RWPE1 (cell line): ENCODE data around the gene PHOX2B.
"Not testable (repeated sequence)": the region's sequence is repeated elsewhere in the genome, so short reads cannot be mapped to it uniquely, and the experiment has no call there.

ENCODE experiments used
- CTCF ChIA-PET: fragments of 350-600 bp; sonication (Branson Sonifier 250); formaldehyde crosslinking; extraction: SDS; loops from one replicate; lab custom pipeline; 2021; lab: Yijun Ruan, JAX
- POLR2A ChIA-PET: fragments of 400-600 bp; formaldehyde crosslinking; extraction: SDS; loops from one replicate; lab custom pipeline; 2020; ENCODE audit warnings: antibody characterized with exemption; ENCODE audit not compliant: low non-redundant PET; lab: Yijun Ruan, JAX
- DNase-seq: peaks from one replicate; pipeline ENCODE4 v3.0.0; 2012; ENCODE audit warnings: low spot score
- H3K27ac ChIP-seq: fragments of 450-650 bp; 2 replicates; pipeline ENCODE4 v1.5.1; 2017
- CTCF ChIP-seq: fragments of 450-650 bp; conservative IDR thresholded peaks from 2 replicates; pipeline ENCODE4 v1.5.1; 2017; ENCODE audit warnings: low read depth, mild to moderate bottlenecking

Gene PHOX2B

DNA sequence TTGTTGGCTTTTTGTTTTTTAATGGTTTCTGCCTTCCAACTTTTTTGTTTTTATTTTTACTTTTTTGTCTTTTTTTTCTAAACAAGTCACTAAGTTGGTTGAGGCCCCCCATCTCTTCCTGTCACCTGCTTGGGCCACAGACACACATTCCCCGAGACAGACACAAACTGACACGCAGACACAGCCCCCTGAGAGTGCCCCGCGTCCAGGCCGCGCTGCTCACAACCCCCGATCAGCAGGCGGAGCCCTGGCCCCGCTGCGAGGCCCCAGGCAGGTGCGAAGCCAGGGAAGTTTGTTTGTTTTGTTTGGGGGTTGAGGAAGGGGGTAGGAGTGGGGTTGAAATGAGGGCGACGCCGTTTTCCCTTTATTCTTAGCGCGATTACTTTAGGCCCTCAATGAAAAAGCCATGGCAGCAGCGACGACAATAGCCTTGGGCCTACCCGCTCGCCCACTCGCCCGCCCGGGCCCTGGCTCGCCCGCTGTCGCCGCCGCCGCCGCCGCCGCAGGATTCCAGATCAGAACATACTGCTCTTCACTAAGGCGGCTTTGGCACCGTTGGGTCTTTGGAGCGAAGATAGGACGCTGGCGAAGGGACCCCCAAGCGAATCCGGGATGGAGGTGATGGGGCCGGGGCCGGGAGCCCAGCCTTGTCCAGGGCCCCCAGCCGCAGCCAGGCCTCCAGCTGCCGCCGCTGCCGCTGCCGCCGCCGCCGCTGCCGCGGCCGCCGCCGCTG, 3.1 kb downstream of the PHOX2B start:
- no peak for TF ChIP-seq CTCF
- POLR2A ChIA-PET, result no interaction called here
- DNase-seq, result no peak
- H3K27ac ChIP-seq, result no peak overlapping the region
- CTCF ChIA-PET, result no interaction called here

GRCh38 chr4:41744572-41745291, 3.8 kb downstream of the PHOX2B start:
- H3K27ac ChIP-seq, result no peak overlapping the region
- ChIA-PET CTCF (no interaction called here), POLR2A (no interaction called here)
- DNase-seq, result no peak
- TF ChIP-seq CTCF, result no peak

GRCh38 chr4:41741354-41741753, 7.2 kb downstream of the PHOX2B start:
- ChIA-PET CTCF (interaction anchor here (0.6 kb wide), 1 partner anchor 764 kb away, joined by 4 read pairs; no protein-coding TSS in a partner anchor), POLR2A (no interaction called here)
- no peak for DNase-seq
- no peak for TF ChIP-seq CTCF
- H3K27ac ChIP-seq, result no peak overlapping the region

- POLR2A ChIA-PET, H3K27ac ChIP-seq, DNase-seq, CTCF ChIA-PET: not testable (repeated sequence)
These were observed 11.0 kb downstream of the PHOX2B start for GRCh38 chr4:41737491-41737890.

DNA sequence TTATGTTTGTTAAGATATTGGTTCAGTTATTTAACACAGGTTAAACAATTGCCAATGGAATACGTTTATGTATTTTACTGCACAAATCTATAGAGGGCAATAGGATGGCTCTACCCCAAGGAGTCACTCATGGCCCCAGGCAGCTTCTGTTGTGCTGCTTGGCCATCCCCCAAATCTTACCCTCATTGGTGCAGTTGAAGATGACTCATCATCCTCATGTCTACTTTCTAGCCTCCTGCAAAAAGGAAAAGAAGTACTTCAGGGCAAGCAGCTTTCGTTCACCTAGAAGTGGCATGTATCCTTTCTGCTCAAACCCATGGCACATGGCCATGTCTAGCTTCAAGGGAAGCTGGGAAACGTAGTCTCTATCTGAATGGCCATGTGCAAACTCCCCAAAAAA, 14.2 kb downstream of the PHOX2B start:
- ChIA-PET CTCF (interaction anchor here (0.6 kb wide), 2 partner anchors 51 to 789 kb away, joined by 3 read pairs; no protein-coding TSS in a partner anchor), POLR2A (no interaction called here)
- TF ChIP-seq CTCF, result no peak
- H3K27ac ChIP-seq, result no peak overlapping the region
- DNase-seq, result peak; percentile 63

DNA sequence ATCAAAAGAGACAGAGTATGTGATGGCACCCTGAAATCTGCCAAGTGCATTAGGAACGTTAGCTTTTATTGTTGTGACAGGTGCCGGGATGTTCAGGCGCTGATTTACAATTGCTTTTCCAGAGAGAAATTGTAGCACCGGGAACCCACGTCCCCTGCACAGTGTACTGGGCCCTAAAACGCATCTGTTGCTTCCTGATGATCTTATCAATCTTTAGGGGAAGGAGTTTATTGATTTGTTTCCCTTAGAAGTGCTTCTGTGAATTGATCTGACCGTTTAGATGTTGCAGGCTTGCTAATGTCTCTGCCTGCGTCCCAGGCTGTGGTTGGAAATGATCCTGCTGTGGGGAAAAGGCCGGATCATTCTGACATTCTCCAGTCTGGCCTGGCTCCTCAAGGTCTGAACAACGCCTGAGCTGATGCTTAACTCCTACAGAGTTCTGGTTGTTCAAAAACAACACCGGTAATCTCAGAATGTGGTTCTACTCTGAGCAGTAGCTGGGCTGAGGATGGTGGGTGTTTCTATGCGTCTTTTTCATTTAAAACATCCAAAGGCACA, 16.9 kb downstream of the PHOX2B start:
- H3K27ac ChIP-seq, result no peak overlapping the region
- ChIA-PET CTCF (no interaction called here), POLR2A (no interaction called here)
- no peak for TF ChIP-seq CTCF
- no peak for DNase-seq

DNA sequence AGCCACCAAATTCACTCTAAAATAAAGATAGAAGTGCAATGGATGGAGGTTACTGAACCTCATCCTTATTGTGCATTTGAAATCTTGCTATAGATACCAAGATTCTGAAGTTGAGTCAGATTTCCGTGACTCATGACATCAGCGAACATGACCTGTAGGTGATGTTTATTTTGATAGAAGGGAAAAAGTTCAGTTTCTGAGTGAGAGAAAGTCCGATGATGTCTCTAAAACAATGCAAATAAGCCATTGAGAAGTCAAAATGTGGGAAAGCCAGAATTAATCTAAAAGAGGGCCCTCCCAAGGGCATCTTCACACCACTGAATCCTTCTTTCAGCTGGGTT, 20.0 kb downstream of the PHOX2B start:
- no peak overlapping the region for H3K27ac ChIP-seq
- ChIA-PET CTCF (no interaction called here), POLR2A (no interaction called here)
- no peak for DNase-seq
- no peak for TF ChIP-seq CTCF
